RPMI7951 (cell line): ENCODE measurements around the gene SEMA5A. TPM values are rescaled to one million over a fixed set of nuclear protein-coding genes. Genes with fewer than 3 reads are reported as not detected.

Experiments used
- DNase-seq: peaks from one replicate; pipeline ENCODE4 v3.0.0-alpha.2; 2012; ENCODE audit warnings: low read depth
- total RNA-seq: library from RNA; depleted of rRNA; stranded (reverse); fragments of >200 nt; shearing (Covaris generic); gene quantifications from 2 replicates; pipeline ENCODE4 v1.2.3, GENCODE V29; 2014

Gene SEMA5A
- total RNA-seq, 1 experiment from 2014 or later = 14.3 TPM

DNA sequence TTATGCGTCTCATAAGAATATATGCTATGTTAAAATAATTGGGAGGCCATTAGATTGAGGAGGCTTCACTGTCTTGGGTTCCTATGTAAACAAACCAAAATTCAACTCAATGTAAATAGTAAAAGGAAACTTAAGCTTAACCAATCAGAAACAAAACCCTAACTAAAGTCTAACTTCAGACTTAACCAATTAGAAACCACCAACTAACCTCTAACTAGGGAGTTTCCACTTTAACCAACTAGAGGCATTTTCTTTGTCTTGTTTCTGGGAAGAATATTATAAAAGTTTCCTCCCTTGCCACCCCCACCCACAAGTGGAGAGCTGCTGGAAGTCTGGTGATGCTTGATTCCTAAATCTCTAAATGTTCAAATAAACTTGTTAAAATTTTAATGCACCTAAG lies 214.5 kb downstream of the SEMA5A start:
- no peak for DNase-seq

DNA sequence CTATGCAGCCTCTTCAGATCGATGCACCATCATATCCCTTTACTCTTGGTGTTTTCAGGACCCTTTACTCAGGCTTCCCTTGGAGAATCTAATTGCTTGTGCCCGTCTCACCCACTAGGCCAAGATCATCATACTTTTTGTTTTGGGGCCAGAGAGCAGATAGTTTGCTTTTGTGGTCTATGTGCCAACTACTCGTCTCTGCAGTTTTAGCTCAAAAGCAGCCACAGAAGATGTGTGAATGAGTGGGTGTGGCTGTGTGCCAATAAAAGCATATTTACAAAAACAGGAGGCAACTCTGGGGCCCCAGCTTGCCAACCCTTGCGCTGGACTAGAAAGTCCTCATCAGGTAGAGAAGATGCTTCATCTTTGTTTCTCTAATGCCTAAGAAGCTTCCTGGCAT lies 216.8 kb downstream of the SEMA5A start:
- DNase-seq = no peak

GRCh38 chr5:9325549-9325948 lies 220.3 kb downstream of the SEMA5A start:
- no peak for DNase-seq

- peak; percentile 27 for DNase-seq
Measured at GRCh38 chr5:9324348-9325077, 221.4 kb downstream of the SEMA5A start.

DNA sequence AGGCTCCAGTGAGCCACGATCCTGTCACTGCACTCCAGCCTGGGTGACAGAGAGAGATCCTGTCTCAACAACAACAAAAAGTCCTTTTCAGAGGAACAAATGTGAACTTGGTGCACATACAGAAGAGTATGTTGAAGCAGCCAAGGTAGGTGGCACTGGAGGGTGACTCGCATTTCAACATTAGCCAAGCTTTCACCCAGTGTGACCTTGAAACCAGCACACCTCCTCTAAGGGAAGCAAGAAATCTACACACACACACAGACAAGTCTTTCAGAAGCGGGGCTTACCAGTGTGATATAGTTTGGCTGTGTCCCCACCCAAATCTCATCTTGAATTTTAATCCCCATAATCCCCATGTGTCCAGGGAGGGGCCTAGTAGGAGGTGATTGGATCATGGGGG lies 225.2 kb downstream of the SEMA5A start:
- DNase-seq = no peak

GRCh38 chr5:9318031-9318430 lies 227.8 kb downstream of the SEMA5A start:
- DNase-seq = no peak

DNA sequence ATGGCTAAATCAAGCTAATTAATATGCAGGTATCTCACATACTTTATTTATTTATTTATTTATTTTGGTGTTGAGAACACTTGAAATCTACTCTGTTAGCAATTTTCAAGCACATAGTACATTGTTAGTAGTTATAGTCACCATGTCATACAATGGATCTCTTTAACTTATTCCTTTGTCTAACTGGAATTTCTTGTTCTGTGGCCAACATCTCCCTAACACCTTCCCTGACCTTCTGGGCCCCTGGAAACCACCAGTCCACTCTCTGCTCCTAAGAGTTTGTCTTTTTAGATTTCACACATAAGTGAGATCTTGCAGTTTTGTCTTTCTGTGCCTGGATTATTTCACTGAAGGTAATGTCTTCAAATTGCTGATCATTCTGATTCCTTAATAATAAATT lies 229.1 kb downstream of the SEMA5A start:
- DNase-seq = no peak

GRCh38 chr5:9316041-9316440 lies 229.8 kb downstream of the SEMA5A start:
- no peak for DNase-seq

DNA sequence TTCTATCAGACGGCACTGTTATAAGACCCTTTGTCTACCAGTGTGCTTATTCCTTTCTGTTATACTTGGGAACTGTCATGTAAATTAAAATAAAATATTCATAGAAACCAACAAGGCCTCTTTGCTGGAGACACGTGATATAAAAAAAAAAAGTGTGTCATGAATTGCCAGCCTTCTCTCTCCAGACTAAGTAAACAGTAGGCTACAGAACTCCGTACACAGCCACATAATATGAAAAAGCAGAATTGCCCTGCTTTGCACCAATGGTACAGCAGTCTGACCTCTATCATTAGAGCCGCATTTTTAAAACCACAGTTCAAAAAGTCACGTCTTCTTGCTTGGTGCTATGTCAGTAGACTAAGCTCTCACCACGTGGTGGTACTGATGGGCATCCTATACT lies 231.3 kb downstream of the SEMA5A start:
- DNase-seq = no peak

DNA sequence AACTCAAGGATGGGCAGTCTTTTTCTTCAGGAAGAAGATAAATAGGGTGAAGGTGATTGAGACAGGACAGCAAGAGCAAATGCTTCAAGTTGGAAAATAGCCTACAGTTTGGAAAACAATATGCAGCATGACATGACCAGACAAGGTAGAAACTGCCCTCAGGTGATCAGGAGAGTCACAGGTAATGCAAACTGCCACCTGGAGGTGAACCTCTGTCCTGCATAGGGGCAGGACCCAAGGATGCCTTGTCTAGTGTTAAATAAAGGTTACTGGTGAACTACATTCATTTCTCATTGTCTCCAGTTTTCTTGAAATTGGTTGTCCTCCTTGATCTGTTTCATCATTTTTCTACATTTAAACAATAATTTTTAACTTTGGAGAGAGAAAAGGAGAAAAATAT lies 232.1 kb downstream of the SEMA5A start:
- no peak for DNase-seq

GRCh38 chr5:9307150-9307549 lies 238.7 kb downstream of the SEMA5A start:
- no peak for DNase-seq

- no peak for DNase-seq
Measured at GRCh38 chr5:9302218-9302617, 243.7 kb downstream of the SEMA5A start.

- no peak for DNase-seq
Measured at GRCh38 chr5:9301200-9301599, 244.7 kb downstream of the SEMA5A start.

DNA sequence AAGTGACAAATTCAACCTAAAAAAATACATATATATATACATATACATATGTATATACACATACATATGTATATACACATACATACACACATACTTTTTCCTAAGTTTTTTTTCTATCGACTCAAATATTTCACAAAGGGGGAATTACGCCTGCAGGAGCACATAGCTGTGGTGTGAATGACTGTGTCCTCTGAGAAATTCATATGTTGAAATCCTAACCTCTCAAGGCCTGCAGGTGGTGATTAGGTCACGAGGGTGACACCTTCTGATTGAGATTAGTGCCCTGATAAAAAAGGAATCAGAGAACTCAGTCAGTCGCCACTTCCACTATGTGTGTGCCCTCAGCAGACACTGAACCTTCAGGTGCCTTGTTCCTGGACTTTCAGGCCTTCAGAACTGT lies 248.7 kb downstream of the SEMA5A start:
- DNase-seq = no peak

DNA sequence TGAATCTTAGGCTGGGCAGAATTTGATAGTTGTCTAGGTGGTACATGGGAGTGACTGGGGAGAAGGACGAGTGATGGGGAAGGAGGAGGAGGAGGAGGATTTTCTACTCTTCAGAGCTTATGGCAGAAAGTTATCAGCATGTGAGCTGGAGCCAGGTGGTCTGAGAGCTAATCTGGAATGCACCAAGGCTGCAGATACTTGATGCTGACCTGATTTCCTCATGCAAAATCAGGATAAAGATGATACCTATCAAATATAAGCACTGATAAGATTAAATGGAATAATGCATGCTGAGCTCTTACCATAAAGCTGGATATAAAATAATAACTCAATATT lies 250.4 kb downstream of the SEMA5A start:
- no peak for DNase-seq

- no peak for DNase-seq
Measured at GRCh38 chr5:9294793-9295465, 250.9 kb downstream of the SEMA5A start.

GRCh38 chr5:9288234-9288633 lies 257.6 kb downstream of the SEMA5A start:
- peak; percentile 71 for DNase-seq

DNA sequence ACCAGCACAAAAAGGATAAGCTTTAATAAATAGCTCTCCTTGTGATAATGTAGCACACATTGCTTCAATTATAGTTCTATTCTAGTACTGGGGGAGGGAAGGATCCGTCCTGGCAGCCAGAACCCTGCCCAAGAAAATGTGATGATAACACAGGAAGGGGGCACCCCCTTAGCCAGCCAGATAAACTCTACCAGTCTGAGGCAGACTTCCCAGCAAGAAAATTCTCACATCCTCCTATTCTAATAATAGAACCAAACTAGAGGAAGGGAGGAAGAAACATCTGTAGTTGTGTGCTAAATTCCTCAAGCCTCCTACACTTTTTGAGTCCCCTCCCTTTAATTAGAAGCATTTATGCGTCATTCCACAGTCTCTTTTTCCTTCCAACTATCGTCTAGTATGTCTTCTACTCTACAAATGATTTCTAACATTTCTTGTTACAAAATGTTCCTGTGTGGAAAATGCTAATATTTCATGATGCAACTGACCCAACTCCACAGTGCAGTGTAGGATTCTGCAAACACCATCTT lies 261.0 kb downstream of the SEMA5A start:
- peak; percentile 95 for DNase-seq

DNA sequence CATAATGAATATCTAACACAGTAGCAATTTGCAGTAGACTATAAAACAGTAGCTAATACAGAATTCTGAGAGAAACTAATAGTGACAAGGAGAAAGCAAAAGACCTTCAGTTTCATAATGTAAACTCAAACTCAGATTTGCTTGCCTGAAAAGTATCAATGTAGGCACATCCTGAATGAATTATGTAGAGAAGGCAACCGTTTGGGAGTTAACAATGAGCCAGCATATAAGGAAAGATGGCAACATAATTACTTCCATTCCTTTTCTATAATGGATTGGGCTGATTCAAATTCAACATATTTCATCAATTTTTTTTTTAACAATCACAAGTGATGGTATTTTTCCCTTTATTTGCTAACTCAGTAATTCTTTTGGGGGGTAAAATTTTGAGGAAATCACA lies 261.6 kb downstream of the SEMA5A start:
- peak; percentile 15 for DNase-seq

GRCh38 chr5:9283473-9283872 lies 262.4 kb downstream of the SEMA5A start:
- DNase-seq = no peak

GRCh38 chr5:9283021-9283420 lies 262.9 kb downstream of the SEMA5A start:
- DNase-seq = peak; percentile 76

- DNase-seq = peak; percentile 87
Measured at GRCh38 chr5:9282211-9282610, 263.7 kb downstream of the SEMA5A start.

GRCh38 chr5:9279774-9280173 lies 266.1 kb downstream of the SEMA5A start:
- DNase-seq = no peak
